T-cell (primary cell): Measurements from ENCODE around the gene NKAIN2. TPM values are rescaled to one million over a fixed set of nuclear protein-coding genes. Genes with fewer than 3 reads are reported as not detected.

Experiments
- ATAC-seq, 4 experiments: fragments of 200-7000 bp in 3 of 4; fragments of 150-1000 bp in 1 of 4; cut with Tn5 transposase; replicated peaks in 1 of 4; 1 replicate in 3 of 4; 2 replicates in 1 of 4; pipeline ENCODE4 v1.10.0; 2021; ENCODE audit warnings: moderate library complexity in 3 of 4, mild to moderate bottlenecking in 2 of 4, moderate number of reproducible peaks in 1 of 4
- CTCF ChIA-PET, 2 donors: fragments of 300-600 bp; sonication (Branson Sonifier 250); formaldehyde crosslinking; loops; one replicate each; lab custom pipeline; 2022; ENCODE audit warnings: antibody characterized with exemption in 2 of 2; lab: Charles Lee
- POLR2A ChIA-PET, 2 donors: fragments of 300-600 bp; sonication (Branson Sonifier 250); formaldehyde crosslinking; loops; one replicate each; lab custom pipeline; 2022; ENCODE audit warnings: antibody characterized with exemption in 2 of 2; lab: Charles Lee
- DNase-seq, 35 experiments: peaks; one replicate each; pipeline versions ENCODE4 v3.0.0 to v3.0.0-alpha.2; 2013 to 2023
- H3K27ac ChIP-seq: one replicate; pipeline ENCODE4 v1.5.1; 2013; ENCODE audit warnings: low read length
- H3K27me3 ChIP-seq, 2 experiments: replicated peaks in 1 of 2; 1 replicate in 1 of 2; 2 replicates in 1 of 2; pipeline versions ENCODE4 v1.6.1 to v1.7.0; 2013; ENCODE audit warnings: low read length in 1 of 2, mixed read lengths in 1 of 2; ENCODE audit not compliant: control insufficient read depth in 2 of 2, insufficient read depth in 2 of 2; ENCODE audit errors: extremely low read depth in 1 of 2
- H3K36me3 ChIP-seq, 2 donors: 1 replicate in 1 of 2; 2 replicates in 1 of 2; pipeline versions ENCODE4 v1.6.1 to v1.7.0; 2013; ENCODE audit warnings: low read length in 1 of 2; ENCODE audit not compliant: control insufficient read depth in 2 of 2, insufficient read depth in 1 of 2; ENCODE audit errors: extremely low read depth in 1 of 2
- H3K4me1 ChIP-seq, 2 experiments: 1 replicate in 1 of 2; 2 replicates in 1 of 2; pipeline versions ENCODE4 v1.6.1 to v1.7.0; 2013; ENCODE audit warnings: low read length in 2 of 2, mixed read lengths in 1 of 2; ENCODE audit not compliant: insufficient read depth in 2 of 2, control insufficient read depth in 1 of 2; ENCODE audit errors: extremely low read depth in 1 of 2
- H3K4me3 ChIP-seq, 2 donors: 1 replicate in 1 of 2; 2 replicates in 1 of 2; pipeline versions ENCODE4 v1.5.1 to v1.7.0; 2013; ENCODE audit warnings: mild to moderate bottlenecking in 2 of 2, low read length in 1 of 2, moderate library complexity in 1 of 2; ENCODE audit not compliant: control insufficient read depth in 1 of 2; ENCODE audit errors: extremely low read depth in 1 of 2
- H3K9me3 ChIP-seq: 2 replicates; pipeline ENCODE4 v1.7.0; 2013
- H3K27ac Mint-ChIP-seq, 2 donors: one replicate each; pipeline ENCODE4 v1.8.0; 2020 to 2021; ENCODE audit warnings: mild to moderate bottlenecking in 2 of 2, mixed read lengths in 2 of 2
- H3K27me3 Mint-ChIP-seq, 2 donors: one replicate each; pipeline ENCODE4 v1.8.0; 2021 to 2022; ENCODE audit warnings: mixed read lengths in 2 of 2
- H3K36me3 Mint-ChIP-seq: one replicate; pipeline ENCODE4 v1.8.0; 2021; ENCODE audit warnings: mixed read lengths
- H3K4me1 Mint-ChIP-seq, 3 donors: one replicate each; pipeline ENCODE4 v1.8.0; 2020 to 2022; ENCODE audit warnings: mixed read lengths in 3 of 3, mild to moderate bottlenecking in 1 of 3
- H3K4me3 Mint-ChIP-seq, 3 donors: one replicate each; pipeline ENCODE4 v1.8.0; 2020 to 2022; ENCODE audit warnings: mild to moderate bottlenecking in 3 of 3, mixed read lengths in 3 of 3, moderate library complexity in 3 of 3
- H3K9me3 Mint-ChIP-seq, 3 donors: one replicate each; pipeline ENCODE4 v1.8.0; 2020 to 2022; ENCODE audit warnings: mixed read lengths in 3 of 3
- WGBS: methylation state at CpG from one replicate; pipeline ENCODE4 v1.1.5; 2013; ENCODE audit warnings: missing lambda C conversion rate; ENCODE audit not compliant: insufficient coverage; 5-methylcytosine and 5-hydroxymethylcytosine counted together
- total RNA-seq, 35 experiments: library from RNA in 6 of 35; stranded (reverse) in 6 of 35; fragments of 120-200 nt in 1 of 35; gene quantifications; one replicate each; pipeline versions ENCODE4 v1.2.1 to v1.2.4 and lab custom pipeline; 2013 to 2026

NKAIN2 gene
- total RNA-seq, 5 donors from 2014 or later (not counting 1 experiment from before 2014, with no cell fraction given) = 0.13 TPM; not detected in 4

GRCh38 chr6:123854201-123854600 lies 50.5 kb downstream of the NKAIN2 start:
- Histone ChIP-seq H3K4me3 (no peak overlapping the region), H3K27me3 (no peaks in the 10 kb centered on the region), H3K4me1 (no peaks in the 10 kb centered on the region), H3K27ac (no peak overlapping the region), H3K9me3 (no peaks in the 10 kb centered on the region), H3K36me3 (no peaks in the 10 kb centered on the region)
- no peak for ATAC-seq
- no peaks in the 10 kb centered on the region for H3K4me1 Mint-ChIP-seq
- no peak for DNase-seq
- H3K27ac Mint-ChIP-seq = no peak overlapping the region
- no CpG with 5 or more reads among the region's 2 CpGs for WGBS
- peaks cover 0 to 5% (median 0%) of the 10 kb centered on the region in 3 donors for H3K9me3 Mint-ChIP-seq
- H3K4me3 Mint-ChIP-seq = no peak overlapping the region
- POLR2A ChIA-PET = no interaction called here
- H3K36me3 Mint-ChIP-seq = no peaks in the 10 kb centered on the region
- CTCF ChIA-PET = no interaction called here
- no peaks in the 10 kb centered on the region for H3K27me3 Mint-ChIP-seq

GRCh38 chr6:123855506-123855905 lies 51.8 kb downstream of the NKAIN2 start:
- no peak overlapping the region for H3K27ac ChIP-seq
- H3K9me3 ChIP-seq = no peaks in the 10 kb centered on the region
- Mint-ChIP-seq H3K4me1 (no peaks in the 10 kb centered on the region), H3K9me3 (peaks cover 0 to 5% (median 0%) of the 10 kb centered on the region in 3 donors), H3K27me3 (no peaks in the 10 kb centered on the region), H3K36me3 (no peaks in the 10 kb centered on the region), H3K4me3 (no peak overlapping the region), H3K27ac (no peak overlapping the region)
- no peaks in the 10 kb centered on the region for H3K27me3 ChIP-seq
- ChIA-PET POLR2A (no interaction called here), CTCF (no interaction called here)
- H3K36me3 ChIP-seq = no peaks in the 10 kb centered on the region
- WGBS = no CpG with 5 or more reads among the region's 2 CpGs
- no peaks in the 10 kb centered on the region for H3K4me1 ChIP-seq
- no peak overlapping the region for H3K4me3 ChIP-seq
- DNase-seq (no peak), ATAC-seq (no peak)

- H3K4me1 ChIP-seq = no peaks in the 10 kb centered on the region
- Mint-ChIP-seq H3K27ac (no peak overlapping the region), H3K9me3 (peaks cover 0 to 10% (median 0%) of the 10 kb centered on the region in 3 donors), H3K4me3 (no peak overlapping the region), H3K4me1 (no peaks in the 10 kb centered on the region), H3K36me3 (no peaks in the 10 kb centered on the region), H3K27me3 (no peaks in the 10 kb centered on the region)
- DNase-seq (no peak), ATAC-seq (no peak)
- no CpG with 5 or more reads among the region's 1 CpG for WGBS
- no peaks in the 10 kb centered on the region for H3K27me3 ChIP-seq
- no peaks in the 10 kb centered on the region for H3K36me3 ChIP-seq
- POLR2A ChIA-PET = no interaction called here
- H3K9me3 ChIP-seq = no peaks in the 10 kb centered on the region
- CTCF ChIA-PET = no interaction called here
- no peak overlapping the region for H3K4me3 ChIP-seq
- no peak overlapping the region for H3K27ac ChIP-seq
These were observed 55.6 kb downstream of the NKAIN2 start for GRCh38 chr6:123859291-123859690.

- no peak overlapping the region for H3K27ac ChIP-seq
- H3K27me3 ChIP-seq = no peaks in the 10 kb centered on the region
- Mint-ChIP-seq H3K4me3 (no peak overlapping the region), H3K36me3 (no peaks in the 10 kb centered on the region), H3K9me3 (peaks cover 0 to 3% (median 0%) of the 10 kb centered on the region in 3 donors), H3K4me1 (no peaks in the 10 kb centered on the region), H3K27ac (no peak overlapping the region), H3K27me3 (no peaks in the 10 kb centered on the region)
- H3K4me3 ChIP-seq = no peak overlapping the region
- no peaks in the 10 kb centered on the region for H3K9me3 ChIP-seq
- ATAC-seq = no peak
- 80% methylated on average over 1 of the region's 2 CpGs for WGBS
- ChIA-PET CTCF (no interaction called here), POLR2A (no interaction called here)
- H3K4me1 ChIP-seq = no peaks in the 10 kb centered on the region
- no peaks in the 10 kb centered on the region for H3K36me3 ChIP-seq
- DNase-seq = no peak
These were observed 65.7 kb downstream of the NKAIN2 start for GRCh38 chr6:123869334-123869733.

GRCh38 chr6:123873974-123874373 lies 70.3 kb downstream of the NKAIN2 start:
- Mint-ChIP-seq H3K27ac (no peak overlapping the region), H3K4me3 (no peak overlapping the region), H3K27me3 (no peaks in the 10 kb centered on the region), H3K36me3 (no peaks in the 10 kb centered on the region), H3K4me1 (no peaks in the 10 kb centered on the region), H3K9me3 (peaks cover 0 to 5% (median 3%) of the 10 kb centered on the region in 3 donors)
- Histone ChIP-seq H3K4me3 (no peak overlapping the region), H3K27ac (no peak overlapping the region), H3K9me3 (no peaks in the 10 kb centered on the region), H3K4me1 (no peaks in the 10 kb centered on the region), H3K36me3 (no peaks in the 10 kb centered on the region), H3K27me3 (no peaks in the 10 kb centered on the region)
- ATAC-seq (no peak), DNase-seq (no peak)
- WGBS = no CpG with 5 or more reads among the region's 1 CpG
- ChIA-PET CTCF (no interaction called here), POLR2A (no interaction called here)

- Histone ChIP-seq H3K4me1 (no peaks in the 10 kb centered on the region), H3K27ac (no peak overlapping the region), H3K4me3 (no peak overlapping the region), H3K36me3 (no peaks in the 10 kb centered on the region), H3K9me3 (no peaks in the 10 kb centered on the region), H3K27me3 (no peaks in the 10 kb centered on the region)
- Mint-ChIP-seq H3K4me1 (no peaks in the 10 kb centered on the region), H3K4me3 (no peak overlapping the region), H3K27ac (no peak overlapping the region), H3K9me3 (peaks cover 0 to 5% (median 3%) of the 10 kb centered on the region in 3 donors), H3K36me3 (no peaks in the 10 kb centered on the region), H3K27me3 (no peaks in the 10 kb centered on the region)
- DNase-seq (no peak), ATAC-seq (no peak)
- ChIA-PET POLR2A (no interaction called here), CTCF (no interaction called here)
- no CpG with 5 or more reads among the region's 1 CpG for WGBS
These were observed 72.1 kb downstream of the NKAIN2 start for GRCh38 chr6:123875784-123876183.

- H3K9me3 ChIP-seq = no peaks in the 10 kb centered on the region
- no peaks in the 10 kb centered on the region for H3K4me1 ChIP-seq
- no peak for ATAC-seq
- Mint-ChIP-seq H3K27ac (no peak overlapping the region), H3K36me3 (no peaks in the 10 kb centered on the region), H3K4me1 (no peaks in the 10 kb centered on the region), H3K9me3 (peaks cover 4 to 7% (median 7%) of the 10 kb centered on the region in 3 donors), H3K4me3 (no peak overlapping the region), H3K27me3 (no peaks in the 10 kb centered on the region)
- no peaks in the 10 kb centered on the region for H3K27me3 ChIP-seq
- no peak for DNase-seq
- no peaks in the 10 kb centered on the region for H3K36me3 ChIP-seq
- no peak overlapping the region for H3K4me3 ChIP-seq
- ChIA-PET CTCF (no interaction called here), POLR2A (no interaction called here)
- no peak overlapping the region for H3K27ac ChIP-seq
- 41% methylated on average over 2 of the region's 2 CpGs for WGBS
These were observed 76.1 kb downstream of the NKAIN2 start for GRCh38 chr6:123879749-123880148.
